ENCODE data around the gene CAMKV.
A peak's percentile ranks its signal among the peaks of the same experiment; 100 is the strongest.
"Not testable (repeated sequence)": the region's sequence is repeated elsewhere in the genome, so short reads cannot be mapped to it uniquely, and the experiment has no call there.

Gene CAMKV

GRCh38 chr3:49845694-49846093 lies 24.0 kb downstream of the CAMKV start:
- DNase-seq, result no peak

DNA sequence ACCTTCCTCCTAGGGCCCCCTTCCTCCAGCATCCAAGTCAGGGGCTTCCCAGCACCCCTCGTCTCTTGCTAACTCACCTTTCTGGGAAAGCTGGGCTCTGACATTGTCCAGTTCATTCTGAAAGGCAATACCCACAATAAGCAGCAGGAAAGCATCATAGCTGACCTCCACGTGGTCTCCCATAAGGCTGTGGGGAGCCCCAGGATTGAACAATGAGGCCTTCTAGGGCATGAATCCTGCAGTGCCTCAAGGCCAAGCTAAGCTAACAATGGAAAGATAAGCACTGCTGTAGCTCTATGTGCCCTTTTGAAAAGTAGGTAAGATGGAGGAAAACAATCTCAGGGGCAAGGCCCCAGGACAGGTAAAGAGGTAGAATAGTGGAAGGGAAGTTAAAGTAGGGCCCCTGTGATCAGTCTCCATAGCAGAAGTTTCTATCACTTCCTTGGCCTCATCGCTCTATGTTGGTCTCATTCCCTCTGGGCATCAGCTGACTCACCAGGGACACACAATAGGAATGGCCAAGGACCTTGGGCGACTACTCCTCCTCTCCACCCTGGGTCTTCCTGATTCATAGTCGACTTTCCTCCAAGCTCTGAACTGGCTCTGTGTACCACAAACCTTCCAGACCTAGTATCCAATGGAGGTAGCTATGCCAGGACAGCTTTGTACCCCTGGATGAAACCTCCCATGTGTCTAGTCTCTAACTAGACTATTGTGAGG lies 25.1 kb downstream of the CAMKV start:
- DNase-seq, result no peak

- no peak for DNase-seq
Measured at GRCh38 chr3:49842843-49843517, 26.7 kb downstream of the CAMKV start.

DNA sequence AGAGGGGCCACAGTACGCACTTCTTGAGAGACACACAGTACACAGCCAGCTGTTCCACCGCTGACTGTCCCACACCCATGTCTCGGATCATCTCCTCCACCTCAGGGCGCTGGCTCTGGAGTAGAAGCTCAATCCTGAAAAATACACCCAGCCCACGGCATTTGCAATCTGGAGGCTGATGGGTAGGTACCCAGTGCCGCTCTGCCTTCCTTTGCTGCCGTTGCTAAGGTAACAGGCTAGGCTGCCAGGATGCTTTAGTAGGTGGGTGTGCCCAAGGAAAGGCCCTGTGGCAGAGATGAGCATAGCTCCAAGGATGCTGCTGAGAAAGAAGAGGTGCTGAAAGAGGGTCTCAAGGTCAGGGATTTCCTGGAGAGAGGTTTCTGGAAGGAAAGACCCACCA lies 27.9 kb downstream of the CAMKV start:
- DNase-seq, result no peak

DNA sequence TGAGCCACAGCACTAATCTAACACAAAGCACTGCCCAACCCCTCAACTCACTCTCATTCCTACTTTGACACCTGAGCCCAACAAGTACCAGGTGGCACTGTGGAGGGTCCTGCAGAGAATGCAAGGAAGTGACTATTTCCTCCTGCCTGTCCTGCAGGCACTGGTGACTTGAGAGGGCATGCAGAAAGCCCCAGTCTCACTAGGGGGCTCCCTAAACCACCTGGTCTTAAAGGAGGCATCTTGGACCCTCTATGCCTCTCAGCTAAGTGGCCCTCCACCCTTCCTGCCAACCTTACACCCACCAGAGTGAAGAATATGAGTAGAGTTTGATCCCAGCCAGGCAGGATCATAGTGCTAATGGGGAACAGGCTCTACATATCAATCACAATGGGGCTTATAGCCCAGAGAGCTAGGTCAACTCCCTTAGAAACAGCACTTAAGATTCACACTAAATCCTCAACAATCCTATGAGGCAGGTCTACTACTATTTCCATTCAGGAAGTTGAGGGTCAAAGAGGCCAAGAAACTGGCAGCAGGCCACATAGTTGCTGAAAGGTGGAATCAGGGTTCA lies 28.5 kb downstream of the CAMKV start:
- no peak for DNase-seq

GRCh38 chr3:49840388-49840787 lies 29.3 kb downstream of the CAMKV start:
- DNase-seq, result no peak

DNA sequence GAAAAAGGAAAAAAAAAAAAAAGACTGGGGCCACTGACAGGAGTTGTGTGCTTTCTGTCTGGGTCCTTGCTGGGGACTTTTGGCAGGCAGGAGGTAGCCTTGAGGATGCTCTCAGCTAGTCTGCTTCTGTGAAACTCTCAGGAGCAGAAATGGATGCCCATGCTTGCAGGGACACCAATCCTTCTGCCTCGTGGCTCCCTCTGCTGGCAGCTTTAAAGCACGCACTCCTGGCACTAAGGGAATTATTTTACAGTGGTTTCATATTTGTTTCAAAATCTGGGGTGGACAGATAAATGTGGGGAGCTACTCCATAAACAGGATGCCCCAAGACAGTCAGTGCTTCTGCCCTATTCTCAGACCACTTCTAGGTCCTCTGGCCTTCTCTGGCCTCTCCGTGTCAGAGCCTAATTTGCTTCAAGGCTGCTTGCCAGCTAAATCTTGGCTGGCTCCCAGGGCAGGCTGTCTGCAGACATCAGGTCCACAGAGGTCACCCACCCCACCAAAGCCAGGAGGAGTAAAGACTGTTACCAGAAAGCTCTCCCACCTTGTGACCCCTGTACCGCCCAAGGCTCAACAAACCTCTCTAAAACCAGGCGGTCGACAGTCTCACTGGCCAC lies 30.4 kb downstream of the CAMKV start:
- DNase-seq, result peak; percentile 45

- no peak for DNase-seq
Measured at GRCh38 chr3:49831341-49831740, 38.4 kb downstream of the CAMKV start.

DNA sequence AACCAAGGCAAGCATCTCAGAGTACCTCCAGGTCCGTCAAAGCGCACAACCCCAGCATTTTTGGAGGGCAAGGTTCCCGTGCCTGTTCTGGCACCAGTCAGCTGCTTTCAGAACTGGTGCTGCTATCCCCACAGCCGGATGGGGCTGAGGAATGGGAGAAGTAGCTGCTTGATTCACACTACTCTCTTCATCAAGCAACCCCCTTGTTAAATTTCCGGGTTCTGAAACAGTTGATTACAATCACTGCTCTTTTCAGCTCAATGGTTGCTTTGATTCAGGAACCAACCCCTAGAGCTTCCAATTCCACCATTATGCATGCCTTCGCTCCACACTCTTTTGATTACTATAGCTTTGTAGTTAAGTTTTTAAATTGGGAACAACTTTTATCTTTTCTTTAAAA lies 43.7 kb downstream of the CAMKV start:
- DNase-seq, result no peak

- not testable (repeated sequence) for DNase-seq
Measured at GRCh38 chr3:49823131-49823530, 46.6 kb downstream of the CAMKV start.

DNA sequence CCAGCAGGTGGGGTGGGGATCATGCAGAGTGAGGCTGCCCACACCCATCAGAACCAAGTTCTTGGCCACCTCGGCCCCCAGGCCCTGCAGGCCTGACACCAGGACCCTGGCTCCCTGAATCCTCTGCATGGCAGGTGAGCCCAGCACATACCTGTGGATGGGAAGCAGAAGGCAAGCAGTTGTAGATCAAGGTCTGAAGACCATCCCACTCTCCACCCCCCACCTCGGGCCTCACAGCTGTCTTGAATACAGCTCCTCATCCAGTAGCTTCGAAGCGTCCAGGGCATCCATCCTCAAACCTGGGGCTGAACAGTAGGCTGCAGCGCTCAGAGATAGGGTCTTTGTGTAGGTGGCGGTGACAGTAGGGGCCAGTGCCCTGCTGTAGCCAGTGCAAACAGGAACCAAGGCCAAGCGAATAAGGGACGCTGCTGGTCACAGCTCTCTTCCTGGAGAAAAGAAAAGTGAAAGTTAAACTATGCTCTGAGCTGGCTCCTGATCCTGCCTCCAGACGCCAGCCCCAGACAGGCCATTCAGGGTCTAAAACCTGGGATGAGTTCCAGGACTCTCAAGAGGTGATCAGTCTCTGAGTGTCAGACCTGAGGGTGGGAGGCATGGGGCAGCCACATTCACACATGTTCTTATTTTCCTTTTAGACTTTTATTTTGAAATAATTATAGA lies 56.1 kb downstream of the CAMKV start, which contains the start of gene UBA7:
UBA7 (minus strand) TSS at position 457 of the 678 bp plus-strand sequence; CDS start at position 291, 166 bp downstream.
- DNase-seq, result peak; percentile 53

DNA sequence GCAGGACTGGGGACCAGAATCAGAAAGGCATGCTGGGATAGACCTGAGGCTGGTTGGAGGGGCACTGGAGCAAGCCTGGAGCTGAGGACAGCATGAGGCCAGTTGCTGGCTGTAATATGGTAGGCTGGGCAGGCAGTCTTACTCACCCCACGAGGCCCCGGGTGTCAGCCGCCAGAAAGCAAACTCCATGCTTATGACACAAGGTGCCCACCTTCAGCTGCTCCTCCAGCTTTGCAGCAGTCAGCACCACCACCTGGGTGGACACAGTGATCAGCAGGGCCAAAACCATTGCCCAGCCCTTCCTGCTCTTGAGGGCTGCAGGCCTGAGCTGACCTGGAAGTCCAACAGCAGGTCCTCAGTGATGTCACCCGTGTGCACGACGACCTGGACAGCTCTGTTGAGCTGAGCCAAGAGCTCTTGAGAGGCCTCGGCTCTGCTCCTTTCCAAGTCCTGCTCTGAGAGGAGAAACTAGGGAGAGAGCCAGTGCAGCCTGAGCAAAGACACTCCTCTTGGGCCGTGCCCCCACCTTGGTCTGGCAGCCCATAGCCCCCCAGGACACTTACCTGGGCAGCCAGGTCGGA lies 56.7 kb downstream of the CAMKV start:
- DNase-seq, result no peak
